A549 (cell line): ENCODE results near the gene RXRA. TPM values are rescaled to one million over a fixed set of nuclear protein-coding genes. Genes with fewer than 3 reads are reported as not detected.

Experiments
- ATAC-seq, 2 experiments: fragments of 200-7000 bp in 1 of 2; fragments of >200 bp in 1 of 2; cut with Nextera tagmentation in 1 of 2; cut with Tn5 transposase in 1 of 2; 3 replicates each; pipeline versions ENCODE4 v1.8.0 to v1.9.1; 2018 to 2020; ENCODE audit warnings: mild to moderate bottlenecking in 1 of 2, moderate library complexity in 1 of 2
- CTCF ChIA-PET: fragments of 300-600 bp; sonication (Branson Sonifier 250); formaldehyde crosslinking; extraction: SDS; loops from one replicate; lab custom pipeline; 2021; ENCODE audit warnings: antibody characterized with exemption, inconsistent platforms; lab: Yijun Ruan, JAX
- POLR2A ChIA-PET: fragments of 350-600 bp; formaldehyde crosslinking; extraction: SDS; loops from one replicate; lab custom pipeline; 2021; ENCODE audit warnings: antibody characterized with exemption, inconsistent platforms; lab: Yijun Ruan, JAX
- DNase-seq, 2 experiments: peaks; one replicate each; pipeline versions ENCODE4 v3.0.0 to v3.0.0-alpha.2; 2011 to 2016; ENCODE audit warnings: low read depth in 1 of 2, low spot score in 1 of 2
- FAIRE-seq: peaks from 2 replicates; lab custom pipeline; 2011; peaks lifted over from hg19 to GRCh38; lab: Jason Lieb, UNC
- H3K27ac ChIP-seq, 2 experiments: fragments of >200 bp; sonication (Bioruptor Twin); formaldehyde crosslinking; 3 replicates each; pipeline ENCODE4 v1.5.1; 2016 to 2017
- H3K4me1 ChIP-seq: fragments of >200 bp; sonication (Bioruptor Twin); formaldehyde crosslinking; 3 replicates; pipeline ENCODE4 v1.6.1; 2016
- H3K4me2 ChIP-seq: fragments of >200 bp; sonication (Bioruptor Twin); formaldehyde crosslinking; 3 replicates; pipeline ENCODE4 v1.6.1; 2016
- H3K4me3 ChIP-seq: fragments of >200 bp; sonication (Bioruptor Twin); formaldehyde crosslinking; 3 replicates; pipeline ENCODE4 v1.5.1; 2016
- H3K9me3 ChIP-seq: fragments of >200 bp; sonication (Bioruptor Twin); formaldehyde crosslinking; 3 replicates; pipeline ENCODE4 v1.6.1; 2016
- CBX8 ChIP-seq: fragments of 200-600 bp; sonication (generic); IDR thresholded peaks from 2 replicates; pipeline ENCODE4 v1.6.1; 2016
- E2F6 ChIP-seq: IDR thresholded peaks from 2 replicates; pipeline ENCODE4 v1.6.1; 2012; ENCODE audit warnings: low read depth, borderline replicate concordance
- ELK1 ChIP-seq: fragments of 150-350 bp; IDR thresholded peaks from 2 replicates; pipeline ENCODE4 v1.6.1; 2014; ENCODE audit warnings: low read depth, mild to moderate bottlenecking, low read length
- FOSL2 ChIP-seq, 2 experiments: fragments of 450-650 bp in 1 of 2; fragments of >200 bp in 1 of 2; sonication (Bioruptor Twin) in 1 of 2; formaldehyde crosslinking; IDR thresholded peaks; 2 replicates each; pipeline versions ENCODE4 v1.5.0 to v1.6.1; 2016 to 2020; ENCODE audit warnings: mild to moderate bottlenecking in 1 of 2, moderate library complexity in 1 of 2
- FOXS1 ChIP-seq: fragments of 250-450 bp; sonication (Bioruptor Pico); IDR thresholded peaks from 2 replicates; pipeline ENCODE4 v1.5.0; 2020; ENCODE audit warnings: mild to moderate bottlenecking, moderate library complexity
- HOXB13 ChIP-seq: fragments of 250-450 bp; sonication (Bioruptor Pico); IDR thresholded peaks from 2 replicates; pipeline ENCODE4 v1.5.0; 2020; ENCODE audit warnings: low read depth, mild to moderate bottlenecking, moderate library complexity
- MAFK ChIP-seq: fragments of 450-650 bp; IDR thresholded peaks from 2 replicates; pipeline ENCODE4 v1.6.1; 2014; ENCODE audit not compliant: partially characterized antibody
- MAX ChIP-seq: IDR thresholded peaks from 2 replicates; pipeline ENCODE4 v1.6.1; 2012
- MYC ChIP-seq: IDR thresholded peaks from 2 replicates; pipeline ENCODE4 v1.6.1; 2012; ENCODE audit warnings: mild to moderate bottlenecking, inconsistent platforms, low read length, improper control_type of control experiment, borderline replicate concordance
- NFE2L2 ChIP-seq: fragments of 150-350 bp; conservative IDR thresholded peaks from 2 replicates; pipeline ENCODE4 v1.6.1; 2014; ENCODE audit warnings: low read length
- POLR2AphosphoS2 ChIP-seq: conservative IDR thresholded peaks from 2 replicates; pipeline ENCODE4 v1.6.1; 2012; ENCODE audit warnings: low read length, improper control_type of control experiment, inconsistent platforms
- RAD21 ChIP-seq, 2 experiments: fragments of >200 bp in 1 of 2; sonication (Bioruptor Twin) in 1 of 2; formaldehyde crosslinking in 1 of 2; IDR thresholded peaks in 1 of 2; conservative IDR thresholded peaks in 1 of 2; 2 replicates in 1 of 2; 3 replicates in 1 of 2; pipeline ENCODE4 v1.6.1; 2012 to 2018; ENCODE audit warnings: inconsistent platforms in 1 of 2
- RCOR1 ChIP-seq: fragments of 150-350 bp; IDR thresholded peaks from 2 replicates; pipeline ENCODE4 v1.6.1; 2014; ENCODE audit warnings: antibody characterized with exemption, low read length, low read depth
- RNF2 ChIP-seq: fragments of 200-600 bp; sonication (generic); IDR thresholded peaks from 2 replicates; pipeline ENCODE4 v1.6.1; 2016; ENCODE audit warnings: low read depth, mild to moderate bottlenecking, antibody characterized with exemption, moderate library complexity, borderline replicate concordance
- SMC3 ChIP-seq: fragments of >200 bp; sonication (Bioruptor Twin); formaldehyde crosslinking; IDR thresholded peaks from 3 replicates; pipeline ENCODE4 v1.6.1; 2018; ENCODE audit warnings: inconsistent platforms
- ZSCAN20 ChIP-seq: fragments of 250-450 bp; sonication (Bioruptor Pico); IDR thresholded peaks from 2 replicates; pipeline ENCODE4 v1.8.0; 2022; ENCODE audit warnings: mild to moderate bottlenecking, moderate library complexity
- WGBS: methylation state at CpG from one replicate; pipeline ENCODE4 v1.1.6; 2017; ENCODE audit errors: missing lambda C conversion rate; 5-methylcytosine and 5-hydroxymethylcytosine counted together
- polyA plus RNA-seq, 4 experiments: library from polyadenylated mRNA; depleted of rRNA in 3 of 4; stranded (reverse); fragments of >200 nt; fragmentation: RNase III in 1 of 4; extraction: RNeasy Plus Mini Kit Qiagen cat#74134 plus additional on column Dnase treatment in 1 of 4; gene quantifications; 2 replicates in 3 of 4; 3 replicates in 1 of 4; pipeline ENCODE4 v1.2.3, GENCODE V29; 2011 to 2017

The RXRA gene
- polyA plus RNA-seq, 2 of the 4 experiments (the other 2 are of a cell fraction) = 6.6 to 23.9 TPM

GRCh38 chr9:134432471-134432870 is 106.2 kb downstream of the RXRA start (continued):
- no peak for TF ChIP-seq ELK1
- no peak for TF ChIP-seq MAX

GRCh38 chr9:134433101-134433500 is 106.8 kb downstream of the RXRA start:
- ChIA-PET POLR2A (interaction anchor here (0.5 to 1.0 kb wide), 2 partner anchors 26 to 176 kb away, joined by 3 to 5 read pairs; no protein-coding TSS in a partner anchor), CTCF (interaction anchor here (0.6 to 4.1 kb wide), 13 partner anchors 10 to 268 kb away, joined by 3 to 41 read pairs (median 3); no protein-coding TSS in a partner anchor)
- peak overlapping the region; percentile 80 to 88 for H3K27ac ChIP-seq
- WGBS = 52% methylated on average over 10 of the region's 14 CpGs
- H3K9me3 ChIP-seq = no peaks in the 10 kb centered on the region
- peak overlapping the region; percentile 50; the same call in 2 of the 3 replicates for H3K4me2 ChIP-seq
- H3K4me1 ChIP-seq = peaks cover 46% of the 10 kb centered on the region
- TF ChIP-seq MAFK (no peak), E2F6 (no peak), CBX8 (no peak), ELK1 (no peak), FOSL2 (IDR thresholded peaks at IDR 0.05) (no peak), FOSL2 (CRISPR knock-in tag; IDR thresholded peaks at IDR 0.05) (peak; percentile 28; the same call in 1 of the 2 replicates)
- H3K4me3 ChIP-seq = no peak overlapping the region
- ATAC-seq = peak; percentile 18 to 31; a peak in 3 of 6 replicates
- no peak for DNase-seq
- FAIRE-seq = no peak

- CTCF ChIA-PET = interaction anchor here (1.1 to 4.1 kb wide), 10 partner anchors 9 to 264 kb away, joined by 3 to 41 read pairs (median 6); no protein-coding TSS in a partner anchor
Observed at GRCh38 chr9:134433909-134434882, 107.9 kb downstream of the RXRA start.

GRCh38 chr9:134434894-134435506 is 108.7 kb downstream of the RXRA start:
- CTCF ChIA-PET = interaction anchor here (0.9 to 5.6 kb wide), 6 partner anchors 8 to 264 kb away, joined by 3 to 30 read pairs (median 6); no protein-coding TSS in a partner anchor
- TF ChIP-seq MAX = peak; percentile 42; the same call in 1 of the 2 replicates
- peak; percentile 62; the same call in 1 of the 2 replicates for TF ChIP-seq FOXS1 (CRISPR knock-in tag)
- TF ChIP-seq RAD21 (conservative IDR thresholded peaks at IDR 0.05 in 1 of 2, IDR thresholded peaks at IDR 0.05 in 1 of 2) = peak in 1 of 2 experiments; percentile 35; a peak in 3 of 5 replicates
- peak; percentile 100 for TF ChIP-seq MAFK
- TF ChIP-seq HOXB13 = no peak
- no peak for TF ChIP-seq RCOR1
- TF ChIP-seq ZSCAN20 (CRISPR knock-in tag) = no peak
- no peak for TF ChIP-seq MYC
- peak; percentile 21; the same call in 1 of the 3 replicates for TF ChIP-seq SMC3
- 11% methylated on average over 11 of the region's 17 CpGs for WGBS
- DNase-seq (peak; percentile 65 to 88), ATAC-seq (peak; percentile 57 to 76), FAIRE-seq (peak; percentile 80)
- Histone ChIP-seq H3K4me1 (peaks cover 46% of the 10 kb centered on the region), H3K4me2 (peak overlapping the region; percentile 78), H3K9me3 (no peaks in the 10 kb centered on the region), H3K4me3 (no peak overlapping the region), H3K27ac (peak overlapping the region; percentile 80 to 88)
- POLR2A ChIA-PET = interaction anchor here (0.5 to 1.7 kb wide), 6 partner anchors 8 to 366 kb away, joined by 3 to 14 read pairs (median 4); partner anchors contain the start of gene RNU6ATAC

More at GRCh38 chr9:134433909-134434882, 107.9 kb downstream of the RXRA start:
- ATAC-seq = peak; percentile 6 to 16; a peak in 3 of 6 replicates
- POLR2A ChIA-PET = interaction anchor here (0.6 to 1.7 kb wide), 4 partner anchors 9 to 270 kb away, joined by 3 to 6 read pairs (median 4); partner anchors contain the start of gene RNU6ATAC
- H3K27ac ChIP-seq = peak overlapping the region; percentile 80 to 88
- DNase-seq = no peak
- peaks cover 46% of the 10 kb centered on the region for H3K4me1 ChIP-seq
- H3K4me3 ChIP-seq = no peak overlapping the region
- peak overlapping the region; percentile 78 for H3K4me2 ChIP-seq
- TF ChIP-seq SMC3 (no peak), FOXS1 (CRISPR knock-in tag) (no peak), RNF2 (no peak), POLR2AphosphoS2 (no peak), MYC (no peak), NFE2L2 (no peak)
- H3K9me3 ChIP-seq = no peaks in the 10 kb centered on the region
- WGBS = 85% methylated on average over 22 of the region's 30 CpGs
- no peak for FAIRE-seq
